Stimulated activated CD8-positive, alpha-beta memory T cell treated with anti-CD3 and anti-CD28 coated beads, Interleukin-2, amount 100 ng/mL, for 1 hour (primary cell): ENCODE results near the gene AMIGO1.
A peak's percentile ranks its signal among the peaks of the same experiment; 100 is the strongest.
"Not testable (repeated sequence)": the region's sequence is repeated elsewhere in the genome, so short reads cannot be mapped to it uniquely, and the experiment has no call there.

ENCODE experiments used
- DNase-seq, 2 donors: peaks; one replicate each; pipeline ENCODE4 v3.0.0-alpha.2; 2020; ENCODE audit warnings: low read depth in 2 of 2

AMIGO1 gene

DNA sequence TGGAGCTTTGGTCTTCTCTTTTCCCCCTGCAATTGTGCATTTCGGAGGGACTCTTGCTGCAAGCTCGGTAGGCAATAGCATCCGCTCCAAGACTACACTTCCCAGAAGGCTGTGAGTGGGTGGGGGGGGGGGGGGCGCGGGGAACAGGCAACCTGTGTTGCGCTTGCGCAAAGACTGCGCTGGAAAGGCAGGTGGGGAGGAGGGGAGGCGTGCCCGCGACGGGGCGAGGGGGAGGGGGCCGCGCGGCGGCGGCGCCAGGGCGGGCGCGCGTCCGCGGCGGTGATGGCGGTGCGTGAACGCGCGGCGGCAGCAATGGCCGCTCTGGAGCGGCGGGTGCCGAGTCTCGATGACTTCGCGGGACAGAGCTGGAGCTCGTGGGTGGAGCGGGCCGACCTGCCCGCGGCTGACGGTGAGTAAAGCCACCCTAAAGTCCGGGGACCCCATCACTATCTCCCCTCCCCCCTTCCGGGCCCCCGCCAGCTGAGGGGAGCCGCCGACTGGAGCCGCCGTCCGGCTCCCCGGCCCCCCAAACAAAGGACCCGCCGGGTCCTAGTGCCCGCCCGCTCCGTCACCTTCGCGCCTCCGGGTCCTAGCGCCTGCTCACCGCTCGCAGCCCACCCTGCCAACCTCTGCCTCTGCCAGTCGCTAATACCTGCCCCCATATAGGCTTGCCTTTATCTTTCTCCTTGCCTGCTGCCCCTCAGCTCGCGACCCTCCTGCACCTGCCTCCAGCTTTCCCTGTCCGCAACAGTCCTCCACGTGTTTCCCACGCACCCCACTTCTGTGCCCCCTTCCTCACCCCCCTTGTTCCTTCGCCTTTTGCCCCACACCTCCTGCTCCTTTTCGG, 25.6 kb downstream of the AMIGO1 start, which contains the start of gene ATXN7L2:
Gene ATXN7L2 (plus strand): TSS at position 234 of the 847 bp plus-strand sequence. CDS start 49 bp downstream, at position 283.
- peak; percentile 79 to 88 for DNase-seq

GRCh38 chr1:109482791-109483671, 26.5 kb downstream of the AMIGO1 start:
- no peak for DNase-seq

- DNase-seq = no peak
Measured at GRCh38 chr1:109482242-109482641, 27.3 kb downstream of the AMIGO1 start.

DNA sequence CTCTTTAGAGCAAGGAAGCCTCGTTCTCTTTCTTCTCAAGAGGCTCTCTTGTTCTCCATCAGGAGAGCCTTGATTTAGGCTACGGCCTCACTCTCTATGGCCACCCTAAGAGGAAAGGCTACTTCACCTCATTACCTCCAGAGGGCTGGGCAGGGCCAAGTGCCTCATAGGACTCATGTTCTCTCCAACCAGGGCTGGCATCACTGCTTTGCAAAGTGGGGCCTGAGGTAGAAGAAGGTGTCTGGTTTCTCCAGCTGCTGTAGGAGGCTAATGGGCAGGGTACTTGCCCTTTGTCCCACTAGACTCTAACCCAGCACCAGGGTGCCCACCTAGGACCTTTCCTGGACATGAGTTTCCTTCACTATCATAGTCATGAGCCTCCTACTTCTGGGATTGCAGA, 27.9 kb downstream of the AMIGO1 start:
- no peak for DNase-seq

GRCh38 chr1:109479901-109480300, 29.6 kb downstream of the AMIGO1 start:
- no peak for DNase-seq

DNA sequence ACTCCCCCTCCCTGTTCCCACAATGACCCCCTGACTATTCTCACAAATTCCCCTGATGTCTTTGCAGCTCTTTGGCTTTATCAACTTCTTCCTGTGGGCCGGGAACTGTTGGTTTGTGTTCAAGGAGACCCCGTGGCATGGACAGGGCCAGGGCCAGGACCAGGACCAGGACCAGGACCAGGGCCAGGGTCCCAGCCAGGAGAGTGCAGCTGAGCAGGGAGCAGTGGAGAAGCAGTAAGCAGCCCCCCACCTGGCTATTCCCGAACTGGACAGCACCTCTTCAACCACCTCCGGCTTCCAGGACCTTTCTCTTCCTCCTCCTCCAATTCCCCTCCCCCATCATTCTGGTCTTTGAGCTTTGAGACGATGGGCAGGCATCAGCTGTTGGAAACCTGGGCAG, 30.2 kb downstream of the AMIGO1 start:
- no peak for DNase-seq

DNA sequence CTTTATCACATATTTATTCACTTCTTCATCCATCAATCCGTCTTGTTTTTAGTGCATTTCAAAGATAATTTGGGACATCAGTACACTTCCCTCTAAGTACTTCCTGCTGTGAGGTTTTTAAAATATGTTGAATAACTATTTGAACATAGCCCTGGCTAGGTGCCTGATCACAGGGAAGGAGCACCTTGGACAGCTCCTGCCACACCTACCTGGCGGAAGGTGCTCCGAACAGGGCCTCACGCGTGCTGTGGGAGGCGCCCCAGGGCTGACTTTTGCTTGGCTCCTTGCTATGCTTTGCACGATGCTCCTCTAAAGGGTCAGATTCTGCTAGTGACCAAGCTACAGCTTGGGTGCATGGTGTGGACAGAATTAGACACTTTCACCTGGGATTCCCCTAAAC, 30.7 kb downstream of the AMIGO1 start:
- no peak for DNase-seq

DNA sequence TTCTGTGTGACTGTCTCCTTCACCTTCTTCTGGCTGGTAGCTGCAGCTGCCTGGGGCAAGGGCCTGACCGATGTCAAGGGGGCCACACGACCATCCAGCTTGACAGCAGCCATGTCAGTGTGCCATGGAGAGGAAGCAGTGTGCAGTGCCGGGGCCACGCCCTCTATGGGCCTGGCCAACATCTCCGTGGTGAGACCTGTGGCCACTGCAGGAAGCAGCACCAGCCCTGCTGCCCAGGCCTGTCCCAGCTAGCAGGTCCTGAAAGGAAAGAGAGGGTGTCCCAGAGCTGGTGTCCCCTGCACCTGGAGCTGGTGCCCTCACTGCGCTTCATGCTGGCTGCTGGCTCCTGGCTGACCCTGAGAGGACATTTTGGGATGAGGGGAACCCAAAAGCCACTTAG, 31.7 kb downstream of the AMIGO1 start:
- no peak for DNase-seq

GRCh38 chr1:109476825-109477224, 32.7 kb downstream of the AMIGO1 start:
- no peak for DNase-seq

- no peak for DNase-seq
Measured at GRCh38 chr1:109475261-109475660, 34.3 kb downstream of the AMIGO1 start.

- DNase-seq = no peak
Measured at GRCh38 chr1:109474697-109475096, 34.8 kb downstream of the AMIGO1 start.

GRCh38 chr1:109473284-109474057, 36.1 kb downstream of the AMIGO1 start:
- DNase-seq = not testable (repeated sequence)

- no peak for DNase-seq
Measured at GRCh38 chr1:109472779-109473178, 36.7 kb downstream of the AMIGO1 start.

DNA sequence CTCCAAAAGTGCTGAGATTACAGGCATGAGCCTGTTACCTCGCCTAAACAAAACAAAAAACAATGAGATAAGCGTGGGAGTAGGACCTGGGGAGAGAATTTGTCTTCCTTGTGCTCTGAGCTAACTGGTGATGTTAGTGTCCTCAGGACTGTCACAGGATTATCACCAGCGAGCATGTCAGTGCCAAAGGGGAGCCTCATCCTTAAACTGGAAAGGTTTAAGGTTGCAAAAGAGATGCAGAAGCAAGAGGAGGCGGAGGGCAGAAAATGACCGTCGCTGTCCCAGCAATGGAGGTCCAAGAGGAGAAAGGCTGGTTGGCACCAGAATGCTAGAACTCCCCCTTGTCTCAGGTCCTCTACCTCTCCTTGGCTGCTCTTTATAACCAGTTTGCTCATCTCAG, 39.3 kb downstream of the AMIGO1 start:
- DNase-seq = no peak

DNA sequence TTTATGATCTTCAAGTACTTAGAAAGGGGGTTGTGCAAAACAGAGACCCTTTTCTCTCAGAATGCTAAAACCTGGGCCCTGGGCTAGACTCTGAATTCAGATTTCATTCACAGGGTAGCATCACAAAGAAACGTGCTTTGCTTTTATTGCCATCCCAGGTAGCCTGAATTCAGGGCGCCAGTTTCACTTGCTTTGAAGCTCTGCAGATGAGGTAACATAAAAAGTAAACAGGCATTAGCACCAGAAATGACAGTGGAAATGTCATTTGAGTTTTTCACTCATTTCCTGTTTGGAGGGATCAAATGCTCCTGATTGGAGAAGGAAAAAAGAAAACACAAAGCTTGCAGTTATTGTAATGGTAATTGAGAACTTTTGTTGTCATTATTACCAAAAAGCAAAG, 40.6 kb downstream of the AMIGO1 start:
- no peak for DNase-seq

- no peak for DNase-seq
Measured at GRCh38 chr1:109468061-109468460, 41.5 kb downstream of the AMIGO1 start.

- DNase-seq = no peak
Measured at GRCh38 chr1:109467301-109467777, 42.2 kb downstream of the AMIGO1 start.

DNA sequence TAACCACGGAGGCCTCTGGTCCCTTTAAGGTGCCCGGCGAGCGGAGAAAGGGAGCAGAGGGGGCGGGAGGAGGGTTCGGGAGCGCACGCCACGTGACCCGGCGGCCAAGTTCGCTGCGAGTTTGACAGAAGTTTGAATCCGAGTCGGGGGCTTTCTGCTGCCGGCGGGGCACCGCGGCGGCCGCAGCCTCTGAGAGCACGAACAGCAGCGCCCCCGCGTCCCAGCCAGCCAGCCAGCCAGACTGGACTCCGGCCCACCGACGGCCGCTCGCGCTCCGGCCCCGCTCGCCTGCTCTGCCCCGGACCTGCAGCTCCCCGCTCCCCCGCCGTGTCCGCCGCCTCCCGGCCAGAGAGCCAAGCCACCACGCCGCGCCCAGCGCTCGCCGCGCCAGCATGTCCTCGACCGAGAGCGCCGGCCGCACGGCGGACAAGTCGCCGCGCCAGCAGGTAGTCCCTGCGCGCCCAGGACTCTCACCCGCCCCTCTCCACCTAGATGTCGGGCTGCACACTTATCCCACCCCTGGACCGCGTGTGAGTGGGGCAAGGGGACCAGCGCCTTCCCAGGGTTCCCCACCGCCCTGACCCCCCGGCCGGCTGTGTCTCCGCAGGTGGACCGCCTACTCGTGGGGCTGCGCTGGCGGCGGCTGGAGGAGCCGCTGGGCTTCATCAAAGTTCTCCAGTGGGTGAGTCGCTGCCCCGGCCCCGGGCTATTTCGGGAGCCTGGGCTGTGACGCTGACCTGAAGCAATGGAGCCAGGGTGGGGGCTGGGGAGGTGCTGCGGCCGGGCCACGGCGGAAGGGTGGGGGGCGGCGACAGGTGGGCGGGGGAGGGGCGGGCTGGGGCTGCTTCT, 42.9 kb downstream of the AMIGO1 start, which contains the start of gene SYPL2:
Gene SYPL2 (plus strand): TSS at position 95 of the 849 bp plus-strand sequence. CDS start 298 bp downstream, at position 393.
- DNase-seq = no peak

GRCh38 chr1:109466125-109466451, 43.4 kb downstream of the AMIGO1 start:
- no peak for DNase-seq

- DNase-seq = no peak
Measured at GRCh38 chr1:109457819-109458218, 51.7 kb downstream of the AMIGO1 start.
